Activated naive CD8-positive, alpha-beta T cell treated with anti-CD3 and anti-CD28 coated beads, Interleukin-2, amount 50 U/mL, for 24 hours (primary cell): ENCODE measurements around the gene IMP4.

Experiments used
- ATAC-seq: fragments of 150-1000 bp; cut with Tn5 transposase; one replicate; pipeline ENCODE4 v1.10.0; 2021
- DNase-seq: peaks from one replicate; pipeline ENCODE4 v3.0.0; 2021
- H3K27ac Mint-ChIP-seq: one replicate; pipeline ENCODE4 v1.8.0; 2021; ENCODE audit warnings: mild to moderate bottlenecking, mixed read lengths
- H3K27me3 Mint-ChIP-seq: one replicate; pipeline ENCODE4 v1.8.0; 2021; ENCODE audit warnings: mixed read lengths
- H3K36me3 Mint-ChIP-seq: one replicate; pipeline ENCODE4 v1.8.0; 2021; ENCODE audit warnings: low read depth, mixed read lengths
- H3K4me1 Mint-ChIP-seq: one replicate; pipeline ENCODE4 v1.8.0; 2021; ENCODE audit warnings: mixed read lengths
- H3K4me3 Mint-ChIP-seq: one replicate; pipeline ENCODE4 v1.8.0; 2021; ENCODE audit warnings: mild to moderate bottlenecking, moderate library complexity, mixed read lengths
- H3K9me3 Mint-ChIP-seq: one replicate; pipeline ENCODE4 v1.8.0; 2021; ENCODE audit warnings: mixed read lengths

IMP4 gene

DNA sequence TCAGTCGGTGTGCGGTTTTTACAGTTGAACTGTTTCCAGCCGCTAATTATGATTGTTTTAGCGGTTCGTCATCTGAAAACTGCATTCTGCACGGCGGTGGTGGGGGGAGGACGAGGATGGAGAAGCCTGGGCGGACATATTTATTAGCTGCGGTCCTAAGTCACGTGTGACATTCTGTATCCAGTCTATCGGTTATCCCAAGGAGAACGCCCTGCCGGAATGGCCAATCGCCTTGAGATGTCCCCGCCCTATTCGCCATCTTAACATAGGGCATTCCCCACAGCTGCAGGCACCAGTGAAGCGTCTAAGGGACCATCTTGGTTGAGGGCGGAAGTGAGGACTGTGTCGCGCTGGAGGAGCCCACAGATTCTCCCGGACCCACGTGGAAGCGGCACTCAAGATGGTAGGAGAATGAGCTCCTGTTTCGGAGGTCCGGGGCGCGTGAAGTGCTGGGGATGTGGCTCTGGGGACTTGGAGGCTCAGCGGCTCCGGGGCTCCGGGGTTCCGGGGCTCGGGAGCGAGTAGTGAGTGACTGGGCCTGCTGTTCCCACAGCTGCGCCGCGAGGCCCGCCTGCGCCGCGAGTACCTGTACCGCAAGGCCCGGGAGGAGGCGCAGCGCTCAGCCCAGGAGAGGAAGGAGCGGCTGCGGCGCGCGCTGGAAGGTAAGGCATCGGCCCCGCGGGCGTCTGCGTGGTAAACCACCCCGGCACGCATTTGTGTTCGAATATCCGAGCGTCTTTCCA is at the start of gene IMP4:
Gene IMP4, plus strand, starts transcription at position 365 of the 743 bp plus-strand sequence. Its CDS starts 36 bp downstream, at position 401.
- Mint-ChIP-seq H3K36me3 (peaks cover 52% of the 10 kb centered on the region), H3K9me3 (no peaks in the 10 kb centered on the region), H3K27ac (peak within 1 kb of the TSS; percentile 99), H3K27me3 (no peaks in the 10 kb centered on the region), H3K4me1 (peaks cover 56% of the 10 kb centered on the region), H3K4me3 (peak within 1 kb of the TSS; percentile 100)
- DNase-seq (peak; percentile 90), ATAC-seq (peak; percentile 94)

- no peak overlapping the region for H3K4me3 Mint-ChIP-seq
- H3K27ac Mint-ChIP-seq, result no peak overlapping the region
- no peak for DNase-seq
- ATAC-seq, result no peak
- H3K36me3 Mint-ChIP-seq, result no peaks in the 10 kb centered on the region
- no peaks in the 10 kb centered on the region for H3K4me1 Mint-ChIP-seq
- H3K27me3 Mint-ChIP-seq, result peaks cover 9% of the 10 kb centered on the region
- H3K9me3 Mint-ChIP-seq, result no peaks in the 10 kb centered on the region
Observed at GRCh38 chr2:130300258-130300969, 42.3 kb upstream of the IMP4 start.

DNA sequence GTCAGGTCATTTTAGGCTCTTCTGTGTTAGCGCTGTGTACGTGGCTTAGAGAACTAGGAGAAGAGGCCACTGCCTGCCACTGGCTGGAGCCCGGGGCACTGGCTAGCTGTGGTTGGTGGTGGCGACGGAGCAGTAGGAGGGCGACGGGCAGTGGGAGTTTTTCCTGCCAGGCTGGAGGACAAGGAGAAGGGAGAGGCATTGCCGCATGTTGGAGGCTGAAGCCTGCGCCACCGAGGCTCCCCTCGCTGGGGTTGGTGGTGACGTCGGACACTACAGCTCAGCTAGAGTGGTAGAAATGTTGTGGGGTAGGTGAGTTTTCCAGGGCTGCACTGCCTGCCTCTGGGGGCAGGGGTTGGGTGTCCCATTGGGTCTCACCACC is 41.7 kb upstream of the IMP4 start:
- ATAC-seq, result no peak
- Mint-ChIP-seq H3K4me3 (no peak overlapping the region), H3K27me3 (peaks cover 9% of the 10 kb centered on the region), H3K27ac (no peak overlapping the region), H3K36me3 (no peaks in the 10 kb centered on the region), H3K4me1 (no peaks in the 10 kb centered on the region), H3K9me3 (no peaks in the 10 kb centered on the region)
- no peak for DNase-seq

DNA sequence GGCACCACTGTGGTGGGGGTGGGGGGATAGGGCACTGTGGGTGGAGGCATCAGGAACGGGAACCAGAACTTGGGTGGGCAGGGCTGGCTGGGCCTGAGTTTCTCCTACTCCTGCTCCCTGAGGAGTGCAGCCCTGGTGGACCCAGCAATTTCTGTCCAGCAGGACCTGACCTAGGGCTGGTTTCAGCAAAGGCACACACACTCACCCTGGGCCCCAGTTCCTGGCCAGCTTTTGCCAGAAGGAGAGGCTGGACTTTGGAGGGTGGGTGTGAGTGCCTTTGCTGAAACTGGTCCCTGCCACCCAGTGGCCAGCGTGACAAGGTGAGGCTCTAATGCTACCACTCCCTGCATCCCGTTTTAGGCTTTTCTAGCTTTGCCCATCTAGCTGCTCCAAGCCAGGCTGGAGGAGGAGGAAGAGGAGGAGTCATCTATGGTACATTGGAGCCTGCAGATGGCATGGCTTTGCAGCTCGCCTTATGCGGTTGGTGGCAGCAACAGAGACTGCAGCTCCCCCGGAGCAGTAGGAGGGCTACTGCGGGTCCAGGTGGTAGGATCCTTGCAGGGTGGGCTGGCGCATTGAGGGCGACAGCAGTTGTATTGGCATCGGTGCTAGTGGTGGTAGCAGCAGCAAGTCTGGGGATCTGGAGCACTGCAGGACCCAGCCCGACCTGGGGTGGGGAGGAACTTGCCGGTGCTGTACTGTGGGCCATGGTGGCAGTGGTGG is 40.4 kb upstream of the IMP4 start:
- peaks cover 11% of the 10 kb centered on the region for H3K27me3 Mint-ChIP-seq
- ATAC-seq, result no peak
- H3K4me1 Mint-ChIP-seq, result no peaks in the 10 kb centered on the region
- H3K27ac Mint-ChIP-seq, result no peak overlapping the region
- H3K4me3 Mint-ChIP-seq, result no peak overlapping the region
- DNase-seq, result no peak
- no peaks in the 10 kb centered on the region for H3K36me3 Mint-ChIP-seq
- no peaks in the 10 kb centered on the region for H3K9me3 Mint-ChIP-seq

DNA sequence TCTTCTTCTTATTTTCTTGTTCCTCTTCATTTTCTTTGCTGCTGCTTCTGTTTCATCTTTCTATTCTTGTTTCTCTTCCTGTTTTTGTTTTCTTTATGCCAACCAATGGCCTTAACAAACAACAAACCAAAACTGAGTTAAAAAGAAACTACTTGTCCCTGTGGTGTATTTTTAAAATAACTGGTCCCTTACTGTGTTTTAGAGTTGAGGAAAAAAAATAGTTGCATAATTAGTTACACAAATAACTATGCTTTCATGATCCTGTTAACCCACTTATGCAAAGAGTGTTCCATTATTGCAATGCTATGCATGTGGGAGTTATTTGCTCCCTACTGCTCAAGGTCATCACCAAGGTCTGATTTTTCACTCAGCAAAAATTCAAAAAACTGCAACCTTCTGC is 39.5 kb upstream of the IMP4 start:
- Mint-ChIP-seq H3K9me3 (no peaks in the 10 kb centered on the region), H3K27me3 (peaks cover 6% of the 10 kb centered on the region), H3K36me3 (no peaks in the 10 kb centered on the region), H3K27ac (no peak overlapping the region), H3K4me3 (no peak overlapping the region), H3K4me1 (no peaks in the 10 kb centered on the region)
- DNase-seq (no peak), ATAC-seq (no peak)

GRCh38 chr2:130304726-130305125 is 38.0 kb upstream of the IMP4 start:
- peaks cover 10% of the 10 kb centered on the region for H3K27me3 Mint-ChIP-seq
- no peak overlapping the region for H3K27ac Mint-ChIP-seq
- ATAC-seq, result no peak
- no peak for DNase-seq
- H3K36me3 Mint-ChIP-seq, result no peaks in the 10 kb centered on the region
- H3K4me1 Mint-ChIP-seq, result no peaks in the 10 kb centered on the region
- H3K4me3 Mint-ChIP-seq, result no peak overlapping the region
- no peaks in the 10 kb centered on the region for H3K9me3 Mint-ChIP-seq

DNA sequence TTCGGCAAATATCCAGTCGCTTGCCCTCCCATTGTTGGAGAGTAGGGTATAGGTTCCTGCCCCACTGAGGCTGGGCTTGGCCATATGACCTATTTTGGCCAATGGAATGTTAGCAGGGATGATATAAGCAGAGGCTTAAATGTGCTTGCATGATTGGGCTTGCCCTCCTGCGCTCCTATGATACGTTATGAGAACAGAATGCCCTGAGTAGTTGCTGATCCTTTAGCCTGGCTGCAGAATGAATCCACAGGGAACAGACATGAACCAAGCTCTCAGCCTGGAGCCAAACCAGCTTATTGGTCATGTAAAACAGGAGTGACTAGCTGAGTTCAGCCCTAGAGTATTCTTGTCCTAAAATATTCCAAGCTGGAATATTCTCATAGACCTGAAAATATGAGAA is 34.8 kb upstream of the IMP4 start:
- peaks cover 10% of the 10 kb centered on the region for H3K27me3 Mint-ChIP-seq
- H3K9me3 Mint-ChIP-seq, result no peaks in the 10 kb centered on the region
- no peak overlapping the region for H3K4me3 Mint-ChIP-seq
- no peaks in the 10 kb centered on the region for H3K4me1 Mint-ChIP-seq
- ATAC-seq (no peak), DNase-seq (no peak)
- H3K36me3 Mint-ChIP-seq, result no peaks in the 10 kb centered on the region
- H3K27ac Mint-ChIP-seq, result no peak overlapping the region

DNA sequence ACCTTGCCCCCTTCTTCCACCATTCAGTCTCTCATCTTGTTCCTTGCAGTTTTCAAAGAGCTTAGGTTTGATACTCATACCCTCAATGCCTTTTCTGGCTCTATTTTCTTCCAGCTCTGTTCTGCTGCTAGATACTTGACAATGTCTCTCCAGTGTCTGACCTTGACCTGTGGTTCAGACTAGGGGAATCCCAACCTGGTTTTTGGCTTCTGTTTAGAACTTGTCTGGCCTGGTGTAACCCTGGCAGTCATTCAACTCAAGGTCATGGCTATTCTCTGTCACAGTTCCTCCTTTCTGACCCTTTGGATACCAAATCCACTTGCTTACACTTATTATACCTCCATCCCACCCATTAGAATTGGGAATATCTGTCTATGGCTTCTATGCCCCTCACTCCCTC is 31.8 kb upstream of the IMP4 start:
- Mint-ChIP-seq H3K4me3 (no peak overlapping the region), H3K9me3 (no peaks in the 10 kb centered on the region), H3K36me3 (no peaks in the 10 kb centered on the region), H3K4me1 (no peaks in the 10 kb centered on the region), H3K27ac (no peak overlapping the region), H3K27me3 (peaks cover 10% of the 10 kb centered on the region)
- no peak for ATAC-seq
- no peak for DNase-seq

DNA sequence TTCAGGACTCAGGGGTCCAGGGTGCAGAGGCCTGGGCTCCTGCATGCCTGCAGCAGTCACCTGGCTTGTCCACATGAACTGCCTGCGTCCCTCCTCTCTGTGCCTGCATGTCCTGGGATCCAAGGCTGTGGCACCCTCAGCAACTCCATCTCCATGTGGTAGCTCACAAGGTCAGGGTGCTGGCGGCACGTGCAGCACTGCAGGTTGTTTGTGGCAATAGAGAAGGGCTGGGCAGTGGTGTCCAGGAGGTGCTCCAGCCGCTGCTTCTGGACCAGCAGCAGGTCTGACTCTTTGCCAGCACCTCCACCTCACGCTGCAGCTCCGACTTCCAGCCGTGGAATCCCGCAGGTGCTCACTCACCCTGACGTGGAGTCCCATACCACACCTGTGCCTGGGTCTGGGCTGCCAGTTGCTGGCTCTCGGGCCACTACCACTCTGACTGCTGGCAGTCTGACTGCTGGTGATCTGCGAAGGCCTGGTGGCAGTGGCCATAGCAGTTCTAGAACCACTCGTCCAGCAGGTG is 28.8 kb upstream of the IMP4 start:
- Mint-ChIP-seq H3K27ac (no peak overlapping the region), H3K4me1 (no peaks in the 10 kb centered on the region), H3K9me3 (no peaks in the 10 kb centered on the region), H3K36me3 (no peaks in the 10 kb centered on the region), H3K27me3 (peaks cover 1% of the 10 kb centered on the region), H3K4me3 (no peak overlapping the region)
- DNase-seq (no peak), ATAC-seq (no peak)

DNA sequence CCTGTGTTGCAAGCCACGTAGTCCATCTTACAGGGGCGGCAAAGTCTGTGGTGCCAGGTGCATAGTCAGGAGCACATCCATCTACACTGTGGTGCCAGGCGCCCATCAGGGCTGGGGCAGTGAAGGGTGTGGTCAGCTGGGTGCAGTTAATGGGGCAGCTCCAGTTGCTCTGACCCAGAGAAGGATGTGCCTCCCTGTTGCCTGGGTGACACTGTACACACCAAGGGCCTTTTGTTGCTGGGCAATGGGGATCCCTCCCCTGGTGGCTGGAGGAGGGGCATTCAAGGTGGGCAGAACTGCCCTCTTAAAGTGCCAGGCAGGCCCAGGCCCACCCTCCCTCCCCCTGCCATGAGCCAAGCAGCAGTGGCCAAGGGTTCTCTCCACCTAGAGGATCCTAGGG is 28.3 kb upstream of the IMP4 start:
- no peak overlapping the region for H3K4me3 Mint-ChIP-seq
- no peak for ATAC-seq

DNA sequence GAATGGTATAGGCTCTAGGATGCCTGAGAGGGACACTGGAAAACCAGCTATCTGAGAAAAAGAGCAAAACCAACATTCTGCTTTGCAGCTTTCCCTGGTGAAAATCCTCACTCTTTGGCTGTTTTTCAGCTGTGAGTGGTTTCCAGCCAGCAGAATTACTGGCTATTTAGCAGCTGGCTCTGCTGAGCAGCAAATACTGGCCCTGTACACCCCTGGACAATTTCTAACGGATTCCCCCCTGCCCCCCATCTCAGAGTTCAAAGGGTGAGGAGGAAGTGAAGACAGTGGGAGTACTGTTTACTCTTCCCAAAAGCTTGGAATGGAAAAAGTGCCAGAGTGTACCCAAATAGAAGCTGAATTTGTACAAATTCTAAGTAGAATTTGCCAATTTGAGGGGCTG is 26.1 kb upstream of the IMP4 start:
- H3K36me3 Mint-ChIP-seq, result no peaks in the 10 kb centered on the region
- peaks cover 6% of the 10 kb centered on the region for H3K27me3 Mint-ChIP-seq
- no peak overlapping the region for H3K4me3 Mint-ChIP-seq
- H3K27ac Mint-ChIP-seq, result no peak overlapping the region
- DNase-seq (no peak), ATAC-seq (no peak)
- no peaks in the 10 kb centered on the region for H3K9me3 Mint-ChIP-seq
- H3K4me1 Mint-ChIP-seq, result no peaks in the 10 kb centered on the region

More for the DNA sequence above, 28.3 kb upstream of the IMP4 start:
- Mint-ChIP-seq H3K27ac (no peak overlapping the region), H3K4me1 (no peaks in the 10 kb centered on the region), H3K27me3 (no peaks in the 10 kb centered on the region), H3K9me3 (no peaks in the 10 kb centered on the region), H3K36me3 (no peaks in the 10 kb centered on the region)
- no peak for DNase-seq

DNA sequence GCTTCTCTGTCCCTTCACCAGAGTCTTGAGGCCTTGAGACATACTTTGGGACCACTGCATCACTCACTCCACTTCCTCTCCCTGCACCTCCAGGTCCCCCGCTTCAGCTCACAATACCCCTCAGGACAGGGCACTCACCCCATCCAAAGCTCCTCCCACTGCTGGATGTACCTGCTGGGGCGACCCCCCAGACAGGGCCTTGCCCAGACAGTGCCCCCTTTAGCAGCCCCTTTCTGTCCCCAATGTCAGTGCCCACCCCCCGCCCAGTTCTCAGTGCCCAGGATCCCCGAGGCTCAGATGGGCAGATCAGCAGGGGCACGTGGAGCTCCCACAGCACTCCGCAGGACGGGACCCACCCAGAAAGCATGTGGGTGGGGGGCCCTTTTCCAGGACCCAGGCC is 23.8 kb upstream of the IMP4 start:
- peaks cover 15% of the 10 kb centered on the region for H3K27me3 Mint-ChIP-seq
- H3K4me1 Mint-ChIP-seq, result no peaks in the 10 kb centered on the region
- no peak for ATAC-seq
- no peak overlapping the region for H3K4me3 Mint-ChIP-seq
- DNase-seq, result no peak
- no peaks in the 10 kb centered on the region for H3K9me3 Mint-ChIP-seq
- no peaks in the 10 kb centered on the region for H3K36me3 Mint-ChIP-seq
- no peak overlapping the region for H3K27ac Mint-ChIP-seq

DNA sequence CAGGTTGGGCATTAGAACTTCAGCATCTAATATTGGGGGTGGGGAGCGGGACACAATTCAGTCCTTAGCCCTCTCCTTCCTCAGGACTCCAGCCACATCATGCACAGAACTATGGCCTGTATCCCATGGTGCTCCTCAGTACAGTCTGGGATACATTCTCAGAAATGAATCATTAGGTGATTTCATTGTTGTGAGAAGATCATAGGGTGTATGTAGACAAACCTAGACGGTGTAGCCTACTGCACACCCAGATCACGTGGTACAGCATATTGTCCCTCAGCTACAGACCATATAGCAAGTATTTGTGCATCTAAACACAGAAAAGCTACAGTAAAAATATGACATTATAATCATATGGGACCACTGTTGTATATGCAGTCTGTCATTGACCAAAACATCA is 23.2 kb upstream of the IMP4 start:
- Mint-ChIP-seq H3K27ac (no peak overlapping the region), H3K4me1 (no peaks in the 10 kb centered on the region), H3K27me3 (peaks cover 21% of the 10 kb centered on the region), H3K36me3 (no peaks in the 10 kb centered on the region), H3K4me3 (no peak overlapping the region), H3K9me3 (no peaks in the 10 kb centered on the region)
- ATAC-seq (no peak), DNase-seq (no peak)

GRCh38 chr2:130327703-130328527 is 14.8 kb upstream of the IMP4 start:
- no peaks in the 10 kb centered on the region for H3K4me1 Mint-ChIP-seq
- DNase-seq (no peak), ATAC-seq (no peak)
- no peak overlapping the region for H3K4me3 Mint-ChIP-seq
- no peak overlapping the region for H3K27ac Mint-ChIP-seq
- H3K36me3 Mint-ChIP-seq, result no peaks in the 10 kb centered on the region
- H3K9me3 Mint-ChIP-seq, result no peaks in the 10 kb centered on the region
- peaks cover 42% of the 10 kb centered on the region for H3K27me3 Mint-ChIP-seq
